Measurements from ENCODE around the gene IRX3. TPM values are rescaled to one million over a fixed set of nuclear protein-coding genes. Genes with fewer than 3 reads are reported as not detected.
A peak's percentile ranks its signal among the peaks of the same experiment; 100 is the strongest.

The IRX3 gene
- total and polyA plus RNA-seq, 2 experiments from 2014 or later, result 0.90 to 1.6 TPM

DNA sequence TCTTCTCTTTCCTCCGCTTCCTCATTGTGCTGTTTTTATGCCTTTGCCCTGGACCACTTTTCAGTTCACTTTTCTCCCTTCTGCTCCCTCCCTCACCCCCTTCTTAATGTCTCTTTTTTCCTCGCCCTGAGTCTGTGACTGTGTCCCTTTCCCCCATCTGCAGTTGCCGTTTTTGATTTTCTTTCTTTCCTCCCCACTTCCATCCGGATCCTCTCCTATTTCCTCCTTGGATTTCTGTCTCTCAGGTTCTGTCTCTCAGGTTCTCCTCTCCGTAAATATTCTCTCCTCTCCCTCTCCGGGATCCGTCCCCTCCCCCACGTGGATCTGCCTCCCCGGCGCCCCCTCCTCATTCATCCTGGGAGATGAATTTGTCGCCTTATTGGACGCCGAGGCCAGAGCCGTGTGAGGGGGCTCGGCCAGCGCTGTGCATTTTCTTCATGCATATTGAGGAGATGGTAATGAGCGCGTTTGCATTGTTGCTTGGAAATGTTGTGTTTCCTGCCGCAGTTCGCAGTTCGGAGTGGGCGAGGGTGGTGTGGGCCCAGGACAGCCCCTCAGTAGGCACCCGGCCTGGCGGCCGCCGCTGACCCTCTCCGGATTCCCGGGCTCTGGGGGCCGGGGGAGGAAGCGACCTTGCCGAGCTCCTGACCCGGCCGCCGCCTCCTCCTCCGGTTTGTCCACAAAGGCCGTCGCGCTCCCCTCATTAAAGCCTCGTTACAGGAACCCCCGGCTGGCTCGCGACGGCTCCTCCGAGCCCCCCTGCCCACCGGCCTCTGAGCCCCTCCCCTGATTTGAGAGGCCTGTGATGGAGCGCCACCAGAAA is 4.5 kb upstream of the IRX3 start:
- peaks cover 77% of the 10 kb centered on the region for H3K27me3 ChIP-seq (ENCODE audit: insufficient read depth)
- peaks cover 3% of the 10 kb centered on the region for H3K9me3 Mint-ChIP-seq
- no peak overlapping the region for H3K27ac Mint-ChIP-seq
- H3K79me2 ChIP-seq (replicated peaks; ENCODE audit: insufficient read depth), result no peaks in the 10 kb centered on the region
- peak; percentile 49 for DNase-seq (ENCODE audit: low spot score)
- H2AFZ ChIP-seq, result peak overlapping the region; percentile 95
- no peaks in the 10 kb centered on the region for H3K36me3 ChIP-seq (ENCODE audit: insufficient read depth)
- peak overlapping the region; percentile 73 for H3K4me3 ChIP-seq
- peak; percentile 41 for TF ChIP-seq EZH2 (IDR thresholded peaks at IDR 0.05; ENCODE audit: low read depth, unreplicated experiment)
- TF ChIP-seq POLR2AphosphoS5 (IDR thresholded peaks at IDR 0.05; ENCODE audit: low read depth), result no peak
- H3K36me3 Mint-ChIP-seq (ENCODE audit: low read depth), result peaks cover 3% of the 10 kb centered on the region; the same call in 1 of the 3 replicates
- H3F3A ChIP-seq (replicated peaks; ENCODE audit: low read depth), result no peaks in the 10 kb centered on the region; the same call in 1 of the 2 replicates
- peak overlapping the region; percentile 68 for H3K4me3 Mint-ChIP-seq
- H3K27ac ChIP-seq (ENCODE audit: low read depth), result no peak overlapping the region
- no peaks in the 10 kb centered on the region for H3K9me2 ChIP-seq (ENCODE audit: insufficient read depth)
- peak overlapping the region; percentile 90 for H3K4me2 ChIP-seq
- 0 out of 2 replicates have a peak, but pooled peaks cover 5% of the 10 kb centered on the region for H4K20me1 ChIP-seq (replicated peaks; ENCODE audit: insufficient read depth)
- peaks cover 27% of the 10 kb centered on the region for H3K4me1 Mint-ChIP-seq
- peaks cover 68% of the 10 kb centered on the region for H3K27me3 Mint-ChIP-seq (ENCODE audit: insufficient read depth, low read depth, poor library complexity)
- peaks cover 19% of the 10 kb centered on the region for H3K4me1 ChIP-seq (ENCODE audit: insufficient read depth)
- no peak for ATAC-seq

DNA sequence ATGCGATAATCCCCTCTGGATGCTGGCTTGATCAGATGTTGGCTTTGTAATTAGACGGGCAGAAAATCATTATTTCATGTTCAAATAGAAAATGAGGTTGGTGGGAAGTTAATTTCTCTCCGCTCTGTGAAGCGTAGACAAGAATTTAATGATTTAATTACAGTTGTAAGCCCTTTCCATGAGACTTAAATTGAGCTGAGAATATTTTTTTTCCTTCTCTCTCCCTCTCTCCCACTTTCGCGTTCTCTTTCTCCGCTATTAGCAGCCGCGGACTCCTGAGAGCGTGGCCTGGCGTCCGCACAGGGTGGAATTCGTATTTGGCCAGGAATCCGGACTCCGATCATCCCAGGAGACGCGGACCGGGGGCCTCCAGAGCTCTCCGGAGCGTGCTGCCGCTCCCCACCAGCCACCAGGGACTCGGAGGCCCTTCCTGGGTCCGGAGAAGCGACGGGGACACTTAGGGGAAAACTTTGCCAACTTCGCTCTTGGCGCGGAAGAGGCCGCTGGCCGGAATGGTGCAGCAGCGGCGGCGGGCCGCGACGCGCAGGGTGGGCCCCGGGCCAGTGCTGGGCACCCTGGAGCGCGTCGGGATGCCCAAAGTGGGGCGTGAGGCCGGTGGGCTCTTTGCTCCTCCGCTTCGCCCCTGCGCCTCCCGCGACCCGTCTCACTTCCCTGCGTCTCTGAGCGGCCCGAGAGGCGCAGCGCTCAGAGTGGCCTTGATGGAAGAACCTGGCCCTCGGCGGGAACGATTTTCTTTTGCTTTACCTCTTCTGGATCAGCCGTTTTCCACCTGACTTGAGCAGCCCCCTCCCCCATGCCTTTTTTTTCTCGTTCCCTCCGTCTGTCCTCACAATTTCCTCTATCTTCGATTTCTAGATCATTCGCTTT is 3.6 kb upstream of the IRX3 start:
- Histone ChIP-seq H3K79me2 (replicated peaks; ENCODE audit: insufficient read depth) (no peaks in the 10 kb centered on the region), H3K27ac (ENCODE audit: low read depth) (no peak overlapping the region), H3K4me1 (ENCODE audit: insufficient read depth) (peaks cover 19% of the 10 kb centered on the region), H3K27me3 (ENCODE audit: insufficient read depth) (peaks cover 84% of the 10 kb centered on the region), H3K36me3 (ENCODE audit: insufficient read depth) (no peaks in the 10 kb centered on the region), H2AFZ (peak overlapping the region; percentile 95), H3F3A (replicated peaks; ENCODE audit: low read depth) (no peaks in the 10 kb centered on the region; the same call in 1 of the 2 replicates), H3K9me2 (ENCODE audit: insufficient read depth) (no peaks in the 10 kb centered on the region), H4K20me1 (replicated peaks; ENCODE audit: insufficient read depth) (0 out of 2 replicates have a peak, but pooled peaks cover 5% of the 10 kb centered on the region), H3K4me2 (peak overlapping the region; percentile 90), H3K4me3 (peak overlapping the region; percentile 73)
- Mint-ChIP-seq H3K36me3 (ENCODE audit: low read depth) (no peaks in the 10 kb centered on the region), H3K27ac (no peak overlapping the region), H3K27me3 (ENCODE audit: insufficient read depth, low read depth, poor library complexity) (peaks cover 73% of the 10 kb centered on the region), H3K4me3 (peak overlapping the region; percentile 68), H3K4me1 (peaks cover 29% of the 10 kb centered on the region), H3K9me3 (no peaks in the 10 kb centered on the region; the same call in 2 of the 3 replicates)
- ATAC-seq, result peak; percentile 0; the same call in 1 of the 3 replicates
- DNase-seq (ENCODE audit: low spot score), result peak; percentile 69
- TF ChIP-seq, protein P1, sequence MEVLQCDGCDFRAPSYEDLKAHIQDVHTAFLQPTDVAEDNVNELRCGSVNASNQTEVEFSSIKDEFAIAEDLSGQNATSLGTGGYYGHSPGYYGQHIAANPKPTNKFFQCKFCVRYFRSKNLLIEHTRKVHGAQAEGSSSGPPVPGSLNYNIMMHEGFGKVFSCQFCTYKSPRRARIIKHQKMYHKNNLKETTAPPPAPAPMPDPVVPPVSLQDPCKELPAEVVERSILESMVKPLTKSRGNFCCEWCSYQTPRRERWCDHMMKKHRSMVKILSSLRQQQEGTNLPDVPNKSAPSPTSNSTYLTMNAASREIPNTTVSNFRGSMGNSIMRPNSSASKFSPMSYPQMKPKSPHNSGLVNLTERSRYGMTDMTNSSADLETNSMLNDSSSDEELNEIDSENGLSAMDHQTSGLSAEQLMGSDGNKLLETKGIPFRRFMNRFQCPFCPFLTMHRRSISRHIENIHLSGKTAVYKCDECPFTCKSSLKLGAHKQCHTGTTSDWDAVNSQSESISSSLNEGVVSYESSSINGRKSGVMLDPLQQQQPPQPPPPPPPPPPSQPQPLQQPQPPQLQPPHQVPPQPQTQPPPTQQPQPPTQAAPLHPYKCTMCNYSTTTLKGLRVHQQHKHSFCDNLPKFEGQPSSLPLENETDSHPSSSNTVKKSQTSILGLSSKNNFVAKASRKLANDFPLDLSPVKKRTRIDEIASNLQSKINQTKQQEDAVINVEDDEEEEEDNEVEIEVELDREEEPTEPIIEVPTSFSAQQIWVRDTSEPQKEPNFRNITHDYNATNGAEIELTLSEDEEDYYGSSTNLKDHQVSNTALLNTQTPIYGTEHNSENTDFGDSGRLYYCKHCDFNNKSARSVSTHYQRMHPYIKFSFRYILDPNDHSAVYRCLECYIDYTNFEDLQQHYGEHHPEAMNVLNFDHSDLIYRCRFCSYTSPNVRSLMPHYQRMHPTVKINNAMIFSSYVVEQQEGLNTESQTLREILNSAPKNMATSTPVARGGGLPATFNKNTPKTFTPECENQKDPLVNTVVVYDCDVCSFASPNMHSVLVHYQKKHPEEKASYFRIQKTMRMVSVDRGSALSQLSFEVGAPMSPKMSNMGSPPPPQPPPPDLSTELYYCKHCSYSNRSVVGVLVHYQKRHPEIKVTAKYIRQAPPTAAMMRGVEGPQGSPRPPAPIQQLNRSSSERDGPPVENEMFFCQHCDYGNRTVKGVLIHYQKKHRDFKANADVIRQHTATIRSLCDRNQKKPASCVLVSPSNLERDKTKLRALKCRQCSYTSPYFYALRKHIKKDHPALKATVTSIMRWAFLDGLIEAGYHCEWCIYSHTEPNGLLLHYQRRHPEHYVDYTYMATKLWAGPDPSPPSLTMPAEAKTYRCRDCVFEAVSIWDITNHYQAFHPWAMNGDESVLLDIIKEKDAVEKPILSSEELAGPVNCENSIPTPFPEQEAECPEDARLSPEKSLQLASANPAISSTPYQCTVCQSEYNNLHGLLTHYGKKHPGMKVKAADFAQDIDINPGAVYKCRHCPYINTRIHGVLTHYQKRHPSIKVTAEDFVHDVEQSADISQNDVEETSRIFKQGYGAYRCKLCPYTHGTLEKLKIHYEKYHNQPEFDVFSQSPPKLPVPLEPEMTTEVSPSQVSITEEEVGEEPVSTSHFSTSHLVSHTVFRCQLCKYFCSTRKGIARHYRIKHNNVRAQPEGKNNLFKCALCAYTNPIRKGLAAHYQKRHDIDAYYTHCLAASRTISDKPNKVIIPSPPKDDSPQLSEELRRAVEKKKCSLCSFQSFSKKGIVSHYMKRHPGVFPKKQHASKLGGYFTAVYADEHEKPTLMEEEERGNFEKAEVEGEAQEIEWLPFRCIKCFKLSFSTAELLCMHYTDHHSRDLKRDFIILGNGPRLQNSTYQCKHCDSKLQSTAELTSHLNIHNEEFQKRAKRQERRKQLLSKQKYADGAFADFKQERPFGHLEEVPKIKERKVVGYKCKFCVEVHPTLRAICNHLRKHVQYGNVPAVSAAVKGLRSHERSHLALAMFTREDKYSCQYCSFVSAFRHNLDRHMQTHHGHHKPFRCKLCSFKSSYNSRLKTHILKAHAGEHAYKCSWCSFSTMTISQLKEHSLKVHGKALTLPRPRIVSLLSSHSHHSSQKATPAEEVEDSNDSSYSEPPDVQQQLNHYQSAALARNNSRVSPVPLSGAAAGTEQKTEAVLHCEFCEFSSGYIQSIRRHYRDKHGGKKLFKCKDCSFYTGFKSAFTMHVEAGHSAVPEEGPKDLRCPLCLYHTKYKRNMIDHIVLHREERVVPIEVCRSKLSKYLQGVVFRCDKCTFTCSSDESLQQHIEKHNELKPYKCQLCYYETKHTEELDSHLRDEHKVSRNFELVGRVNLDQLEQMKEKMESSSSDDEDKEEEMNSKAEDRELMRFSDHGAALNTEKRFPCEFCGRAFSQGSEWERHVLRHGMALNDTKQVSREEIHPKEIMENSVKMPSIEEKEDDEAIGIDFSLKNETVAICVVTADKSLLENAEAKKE (CRISPR knock-in tag; IDR thresholded peaks at IDR 0.05), result no peak
- no peak for TF ChIP-seq ZNF331 (CRISPR knock-in tag; IDR thresholded peaks at IDR 0.05; ENCODE audit: low read depth)
- TF ChIP-seq EZH2phosphoT487 (IDR thresholded peaks at IDR 0.05; ENCODE audit: unreplicated experiment), result peak; percentile 71
- TF ChIP-seq ZNF114 (CRISPR knock-in tag; IDR thresholded peaks at IDR 0.05), result no peak
- no peak for TF ChIP-seq NANOG (IDR thresholded peaks at IDR 0.05; ENCODE audit: borderline replicate concordance)
- no peak for TF ChIP-seq STAT1 (IDR thresholded peaks at IDR 0.05; ENCODE audit: unreplicated experiment)
- peak; percentile 47 for TF ChIP-seq EZH2 (IDR thresholded peaks at IDR 0.05; ENCODE audit: low read depth, unreplicated experiment)
- TF ChIP-seq, protein P2, sequence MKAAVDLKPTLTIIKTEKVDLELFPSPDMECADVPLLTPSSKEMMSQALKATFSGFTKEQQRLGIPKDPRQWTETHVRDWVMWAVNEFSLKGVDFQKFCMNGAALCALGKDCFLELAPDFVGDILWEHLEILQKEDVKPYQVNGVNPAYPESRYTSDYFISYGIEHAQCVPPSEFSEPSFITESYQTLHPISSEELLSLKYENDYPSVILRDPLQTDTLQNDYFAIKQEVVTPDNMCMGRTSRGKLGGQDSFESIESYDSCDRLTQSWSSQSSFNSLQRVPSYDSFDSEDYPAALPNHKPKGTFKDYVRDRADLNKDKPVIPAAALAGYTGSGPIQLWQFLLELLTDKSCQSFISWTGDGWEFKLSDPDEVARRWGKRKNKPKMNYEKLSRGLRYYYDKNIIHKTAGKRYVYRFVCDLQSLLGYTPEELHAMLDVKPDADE (IDR thresholded peaks at IDR 0.05), result no peak
- TF ChIP-seq JUNB (IDR thresholded peaks at IDR 0.05; ENCODE audit: unreplicated experiment), result no peak

Measured in GM23338 (cell line).